ENCODE data around the gene ZBTB38. TPM values are rescaled to one million over a fixed set of nuclear protein-coding genes. Genes with fewer than 3 reads are reported as not detected.

The ZBTB38 gene
- 92.4 and 113 TPM in 2 replicates for total RNA-seq

DNA sequence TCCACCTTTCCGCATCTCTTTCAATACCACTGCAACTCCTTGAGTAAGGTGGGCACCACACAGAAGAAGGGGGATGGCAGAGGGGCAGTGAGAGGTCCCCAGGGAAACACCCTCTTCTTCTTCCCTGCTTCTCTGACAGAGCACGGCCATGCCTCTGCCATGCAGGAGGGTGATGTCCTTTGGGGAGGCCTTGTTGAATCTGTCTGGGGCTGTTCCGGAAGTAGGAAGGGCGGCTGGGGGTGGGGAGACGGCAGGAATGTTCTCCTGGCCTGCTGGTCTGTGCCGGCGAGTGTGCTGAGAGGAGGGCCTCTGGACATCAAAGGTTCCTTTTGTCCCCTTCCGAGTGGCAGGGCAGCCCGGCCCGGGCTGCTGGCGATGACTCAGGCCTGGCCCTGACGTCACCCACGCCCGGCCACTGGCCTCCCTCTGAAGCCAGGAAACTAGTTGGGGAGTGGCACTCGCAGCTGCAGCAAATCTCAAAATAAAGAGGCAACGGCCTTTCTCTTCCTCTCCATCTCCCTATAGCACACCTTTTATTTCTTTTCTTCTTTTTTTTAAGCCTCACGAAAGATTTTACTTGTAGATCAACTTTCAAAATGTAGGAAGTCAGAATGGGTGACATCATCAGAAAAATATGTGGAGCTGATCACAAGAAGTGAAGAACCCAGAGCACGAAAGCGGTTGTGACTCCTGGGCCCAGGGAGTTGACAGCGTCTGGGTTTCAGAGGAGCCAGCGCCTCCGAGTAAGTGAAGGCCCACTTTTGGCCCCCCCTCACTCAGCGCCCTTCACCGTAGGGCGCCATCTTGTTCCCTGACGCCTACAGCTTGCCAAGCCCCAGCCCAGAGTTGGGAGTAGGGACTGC is at the start of gene ZBTB38:
Gene ZBTB38 (plus strand): TSS at position 443 of the 863 bp plus-strand sequence. CDS start 73,885 bp downstream, outside the sequence.
- DNase-seq, result peak; percentile 93

GRCh38 chr3:141320399-141321108 is 47.8 kb upstream of the ZBTB38 start:
- DNase-seq, result no peak

- peak; percentile 51 for DNase-seq
Measured at GRCh38 chr3:141321109-141321497, 47.2 kb upstream of the ZBTB38 start.

- no peak for DNase-seq
Measured at GRCh38 chr3:141323936-141324704, 44.2 kb upstream of the ZBTB38 start.

GRCh38 chr3:141326123-141326522 is 42.2 kb upstream of the ZBTB38 start:
- no peak for DNase-seq

DNA sequence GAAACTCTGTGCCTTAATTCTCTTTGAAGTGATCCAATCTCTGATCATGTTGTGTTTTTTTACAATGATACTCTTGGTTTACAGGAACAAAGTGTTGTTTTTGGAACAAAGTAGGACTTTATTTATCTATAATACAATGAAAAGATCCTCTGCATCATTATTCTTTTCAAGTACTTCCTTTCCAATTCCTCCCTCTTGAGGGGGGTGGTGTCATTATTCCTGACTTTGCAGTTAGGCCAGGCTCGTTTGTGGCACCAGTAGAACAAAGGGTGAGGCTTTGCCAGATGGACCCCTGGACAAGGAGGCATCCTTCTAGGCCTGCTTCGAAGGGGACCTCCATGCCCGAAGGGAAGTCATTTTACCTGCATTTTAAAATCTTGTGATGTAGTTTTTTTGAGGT is 41.7 kb upstream of the ZBTB38 start:
- no peak for DNase-seq

DNA sequence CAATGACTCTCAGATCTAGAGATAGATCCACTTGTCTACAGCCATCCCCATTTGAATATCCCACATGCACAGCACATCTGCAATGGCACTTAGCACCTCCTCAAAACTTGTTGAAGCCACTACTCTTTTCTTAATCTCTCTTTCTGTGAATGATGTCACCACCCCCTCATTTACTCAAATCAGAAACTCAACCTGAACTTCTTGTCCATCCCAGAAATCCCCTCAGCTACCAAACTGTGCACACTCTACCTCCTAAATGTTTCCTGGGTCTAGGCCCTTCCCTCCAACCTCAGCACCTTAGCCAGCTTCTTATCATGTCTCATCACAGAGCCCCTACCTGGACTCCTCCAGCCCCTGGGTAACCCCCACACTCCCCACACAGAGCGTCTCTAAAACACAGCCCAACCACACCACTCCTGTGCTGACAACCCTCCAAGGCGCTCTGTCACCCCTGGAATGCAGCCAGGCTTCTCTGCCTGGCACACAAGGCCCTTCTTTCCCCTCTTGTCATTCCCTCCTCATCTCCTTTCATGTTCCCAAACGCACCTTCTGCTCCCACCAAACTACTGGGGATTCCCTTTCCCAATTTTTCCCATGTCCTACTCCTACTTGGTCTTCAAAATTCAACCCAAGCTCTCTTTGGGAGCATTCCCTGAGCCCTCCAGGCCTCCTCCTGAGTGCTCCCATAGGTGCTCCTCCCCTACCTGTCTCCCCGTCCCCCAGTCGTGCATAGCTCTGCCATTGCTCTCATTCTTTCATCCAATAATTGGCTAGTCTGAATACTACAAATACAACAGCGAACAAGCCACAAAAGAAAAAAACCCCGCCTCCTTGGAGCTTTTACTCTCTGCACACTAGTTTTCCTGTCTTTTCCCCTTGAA is 39.8 kb upstream of the ZBTB38 start:
- DNase-seq, result no peak

GRCh38 chr3:141330235-141330634 is 38.1 kb upstream of the ZBTB38 start:
- DNase-seq, result no peak

DNA sequence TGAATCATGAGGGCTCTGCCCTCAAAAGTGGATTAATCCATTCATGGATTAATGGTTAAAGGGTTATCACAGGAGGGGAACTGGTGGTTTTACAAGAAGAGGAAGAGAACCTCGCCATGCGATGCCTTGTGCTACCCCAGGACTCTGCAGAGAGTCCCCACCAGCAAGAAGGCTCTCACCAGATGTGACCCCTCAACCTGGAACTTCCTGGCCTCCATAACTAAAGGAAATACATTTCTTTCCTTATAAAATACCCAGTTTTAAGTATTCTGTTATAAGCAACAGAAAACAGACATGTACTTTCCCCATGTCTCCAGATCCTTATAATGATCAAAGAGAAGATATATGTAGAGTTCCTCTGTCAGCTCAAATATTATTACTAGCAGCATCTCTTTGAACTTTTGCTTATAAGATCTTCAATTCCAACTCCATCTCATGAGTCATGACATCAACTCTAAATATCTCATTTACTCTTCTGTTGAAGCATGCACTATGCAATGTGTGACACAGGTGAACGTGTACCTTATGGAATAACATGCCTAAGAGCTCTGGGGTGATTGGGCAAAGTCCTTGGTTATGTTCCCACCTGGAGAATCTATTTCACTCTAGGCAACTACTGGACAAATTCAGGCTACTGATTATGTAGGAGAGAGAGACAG is 37.5 kb upstream of the ZBTB38 start:
- DNase-seq, result no peak

DNA sequence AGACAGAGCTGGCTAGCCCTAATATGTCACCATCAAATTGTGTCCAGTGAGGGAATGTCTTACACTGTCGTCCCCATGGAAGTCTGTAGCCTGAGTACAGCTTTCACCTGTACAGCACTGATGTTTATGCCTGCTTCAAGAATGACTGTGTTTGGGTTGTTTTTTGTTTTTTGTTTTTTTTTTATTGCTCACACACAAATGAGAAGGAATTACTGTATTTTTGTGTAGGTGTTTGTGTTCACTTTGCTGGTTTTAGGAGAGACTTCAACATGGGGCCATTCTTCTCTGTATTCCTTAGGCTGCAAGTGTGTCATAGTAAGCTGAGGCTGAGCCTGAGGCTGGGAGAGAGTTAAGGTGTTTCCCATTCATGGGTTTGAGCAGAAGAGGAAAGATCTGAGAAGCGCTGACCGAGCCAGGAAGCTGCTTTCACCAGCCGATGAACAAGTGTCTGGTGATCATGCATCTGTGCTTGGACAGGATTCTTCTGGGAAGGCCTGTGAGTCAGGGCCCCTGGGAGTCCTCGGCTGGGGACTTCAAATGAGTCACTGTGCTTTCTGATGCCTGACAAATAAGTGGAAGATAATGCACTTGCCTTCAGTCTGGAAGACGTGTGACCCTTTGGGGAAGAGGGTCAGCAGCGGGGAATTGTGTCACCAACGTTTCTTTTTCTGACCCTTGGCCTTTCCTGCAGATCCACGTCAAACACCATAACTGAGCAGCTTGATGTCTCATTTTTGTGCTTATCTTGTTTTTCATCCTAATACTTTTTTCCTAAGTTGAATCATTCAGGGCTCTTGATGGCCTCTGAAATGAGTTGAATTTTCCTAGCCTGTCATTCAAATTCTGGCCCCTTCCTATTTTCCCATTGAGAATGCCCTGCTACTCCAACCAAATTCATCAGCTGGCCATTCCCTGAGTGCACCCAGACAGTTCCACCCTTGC is 36.7 kb upstream of the ZBTB38 start:
- peak; percentile 93 for DNase-seq

GRCh38 chr3:141332416-141332815 is 35.9 kb upstream of the ZBTB38 start:
- no peak for DNase-seq

DNA sequence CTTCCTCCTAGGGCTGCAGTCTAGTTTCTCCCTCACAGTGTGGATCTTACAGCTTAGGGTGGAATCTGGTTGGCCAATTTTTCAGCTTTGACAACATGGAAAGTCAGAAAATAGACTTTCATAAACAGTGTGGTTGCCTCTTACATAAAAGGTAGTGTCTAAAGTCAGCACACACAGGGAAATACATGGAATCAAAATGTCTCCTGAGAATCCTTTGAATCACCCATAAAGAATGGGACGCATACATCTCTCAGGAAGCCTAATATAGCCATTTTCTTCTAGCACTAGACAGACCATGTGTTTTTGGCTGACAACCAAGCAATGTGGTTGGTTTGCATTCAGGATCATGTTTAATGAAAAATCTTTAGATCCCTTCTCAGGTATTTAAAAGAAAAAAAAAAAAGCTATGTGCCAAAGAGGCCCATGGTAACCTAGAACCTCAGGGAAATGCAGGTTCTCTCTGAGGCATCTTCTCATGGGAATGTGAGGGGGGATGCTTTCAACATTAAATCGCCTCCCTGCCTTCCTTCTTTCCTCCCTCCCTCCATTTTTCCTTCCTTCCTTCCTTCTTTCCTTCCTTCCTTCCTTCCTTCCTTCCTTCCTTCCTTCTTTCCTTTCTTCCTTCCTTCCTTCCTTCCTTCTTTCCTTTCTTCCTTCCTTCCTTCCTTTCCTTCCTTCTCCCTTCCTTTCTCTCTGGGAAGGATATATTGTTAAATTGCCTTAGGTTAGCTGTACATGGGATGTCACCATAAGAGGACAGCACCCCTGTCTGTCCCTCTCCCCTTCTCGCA is 34.3 kb upstream of the ZBTB38 start:
- DNase-seq, result no peak

DNA sequence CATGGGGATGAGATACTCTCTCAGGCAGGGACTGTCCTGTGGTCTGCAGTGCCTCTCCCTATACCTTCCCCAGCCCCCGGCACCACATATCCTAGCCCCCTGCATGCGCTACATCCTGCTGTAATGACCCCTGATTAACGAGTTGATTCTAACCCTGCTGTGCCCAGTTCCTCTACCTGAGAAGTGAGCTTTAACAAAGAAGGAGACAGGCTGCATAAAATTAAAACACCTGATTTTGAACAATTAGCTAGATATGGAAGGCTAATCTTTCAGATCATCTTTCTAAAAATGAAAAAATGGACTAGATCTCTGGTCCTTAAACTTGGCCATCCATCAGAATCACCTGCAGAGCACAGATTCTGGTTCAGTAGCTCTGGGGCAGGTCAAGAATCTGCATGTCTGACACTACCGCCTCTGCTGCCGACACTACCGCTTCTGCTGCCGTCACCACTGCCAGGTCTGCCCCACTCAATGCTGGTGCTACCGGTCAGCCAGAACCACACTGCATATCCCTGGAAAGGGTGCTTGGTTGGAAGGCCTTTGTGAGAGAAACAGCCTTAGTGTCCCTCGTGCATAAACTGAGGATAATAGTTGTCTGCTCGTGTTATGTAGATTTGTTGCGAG is 33.6 kb upstream of the ZBTB38 start:
- no peak for DNase-seq

GRCh38 chr3:141335531-141336061 is 32.7 kb upstream of the ZBTB38 start:
- DNase-seq, result no peak

- peak; percentile 85 for DNase-seq
Measured at GRCh38 chr3:141336672-141337522, 31.4 kb upstream of the ZBTB38 start.

DNA sequence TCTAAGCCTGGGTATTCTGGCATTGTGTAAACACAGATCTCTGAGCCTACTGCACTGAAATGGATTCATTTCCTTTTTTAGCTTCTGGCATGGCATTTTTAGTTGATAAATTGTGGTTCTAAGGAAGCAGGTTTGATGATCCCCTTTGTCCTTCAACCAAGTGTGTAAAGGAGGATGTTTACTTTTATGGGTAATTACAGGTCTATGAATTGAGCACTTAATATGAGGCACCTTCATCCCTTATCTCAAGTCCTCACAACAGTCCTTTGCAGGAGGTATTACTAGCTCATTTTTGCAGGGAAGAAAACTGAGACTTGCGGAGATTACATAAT is 30.8 kb upstream of the ZBTB38 start:
- no peak for DNase-seq

DNA sequence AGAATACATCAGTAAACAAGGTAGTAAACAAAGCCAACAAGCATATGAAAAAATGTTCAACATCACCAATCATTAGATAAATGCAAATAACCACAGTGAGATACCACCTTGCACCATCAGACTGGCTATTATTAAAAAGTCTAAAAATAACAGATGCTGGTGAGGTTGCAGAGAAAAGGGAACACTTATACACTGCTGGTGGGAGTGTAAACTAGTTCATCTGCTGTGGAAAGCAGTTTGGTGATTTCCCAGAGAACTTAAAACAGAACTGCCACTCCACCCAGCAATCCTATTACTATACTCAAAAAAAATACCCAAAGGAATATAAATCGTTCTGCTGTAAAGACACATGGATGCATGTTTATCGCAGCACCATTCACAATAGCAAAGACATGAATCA is 30.3 kb upstream of the ZBTB38 start:
- DNase-seq, result no peak

- DNase-seq, result no peak
Measured at GRCh38 chr3:141338881-141339280, 29.4 kb upstream of the ZBTB38 start.
